Glomerular visceral epithelial cell (primary cell): Measurements from ENCODE around the gene NTF3.
A peak's percentile ranks its signal among the peaks of the same experiment; 100 is the strongest.

Experiments used
- DNase-seq: peaks from one replicate; pipeline ENCODE4 v3.0.0-alpha.2; 2016; ENCODE audit errors: extremely low spot score

The NTF3 gene

GRCh38 chr12:5430641-5431603, 986 bp upstream of the NTF3 start:
- DNase-seq = peak; percentile 31

DNA sequence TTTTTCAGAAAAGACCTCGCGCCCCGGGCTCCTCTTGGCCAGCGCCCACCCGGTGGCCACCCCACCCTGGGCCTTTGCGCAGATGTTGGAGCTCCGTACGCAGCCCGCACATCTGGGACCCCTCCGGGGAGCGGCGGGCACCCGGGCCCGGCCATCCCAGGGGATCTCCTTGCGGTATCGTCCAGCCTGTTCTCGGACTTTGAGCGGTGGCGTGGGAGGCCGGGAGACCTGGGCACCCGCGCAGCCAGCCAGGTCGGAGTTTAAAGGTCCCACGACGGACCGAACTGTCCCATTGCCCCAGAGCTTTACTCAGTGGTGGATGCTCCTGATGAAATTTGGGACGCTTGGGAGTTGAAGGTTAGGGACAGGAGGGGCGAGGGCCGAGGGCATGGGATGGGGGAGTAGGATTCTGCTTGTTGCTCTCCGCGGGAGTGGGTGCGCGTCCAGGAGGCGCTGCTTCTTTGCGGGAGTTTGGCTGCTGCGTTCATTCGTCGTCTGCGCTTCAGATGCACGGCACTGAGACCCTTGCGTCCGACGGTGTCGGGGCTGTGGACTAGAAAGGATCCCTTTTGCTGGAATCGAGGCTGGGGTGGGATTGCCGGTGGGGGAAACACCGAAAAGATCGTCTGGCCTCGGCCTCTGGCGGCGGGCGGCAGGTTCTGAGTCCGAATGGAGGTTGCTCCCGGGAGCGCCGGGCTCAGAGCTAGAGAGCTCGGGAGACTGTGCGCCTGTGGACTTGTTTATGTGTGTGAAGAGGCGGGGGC, 1.4 kb downstream of the NTF3 start:
- DNase-seq = peak; percentile 18

DNA sequence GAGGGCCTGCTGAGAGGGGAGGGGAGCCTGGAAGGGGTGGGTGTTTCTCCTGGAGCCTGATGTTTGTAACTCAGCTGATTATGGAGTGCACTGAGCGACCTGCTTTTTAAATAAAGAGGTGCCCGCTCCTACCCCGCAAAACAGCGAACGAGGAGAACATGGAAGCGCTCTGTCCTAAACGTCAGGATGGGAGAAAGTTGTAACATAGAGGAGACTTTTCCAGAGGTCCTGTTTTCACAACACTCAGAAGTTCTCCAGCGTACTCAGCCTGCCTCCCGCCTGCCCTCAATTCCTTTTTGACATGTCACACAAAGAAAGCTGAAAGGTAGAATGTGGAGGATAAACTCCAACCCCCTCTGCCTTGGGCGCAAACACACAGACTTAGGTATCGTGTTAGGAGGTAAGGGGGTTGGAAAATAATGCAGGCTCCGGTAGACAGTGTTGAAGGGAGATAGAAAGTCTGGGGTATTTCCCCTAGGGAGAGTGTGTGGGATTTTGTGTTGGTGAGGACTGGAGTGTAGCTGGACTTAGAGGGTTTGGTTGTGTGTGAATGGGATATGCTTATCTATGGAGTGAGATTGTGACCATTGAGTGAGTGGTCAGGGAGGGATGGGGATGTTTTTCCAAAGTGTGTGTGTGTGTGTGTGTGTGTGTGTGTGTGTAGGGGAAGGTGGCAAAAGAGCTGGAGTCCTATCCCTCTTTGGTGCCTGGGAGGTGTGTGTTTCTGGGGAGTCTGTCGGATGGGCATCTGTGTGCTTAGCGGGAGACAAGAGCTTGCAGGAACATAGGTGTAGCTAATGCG, 2.1 kb downstream of the NTF3 start:
- DNase-seq = no peak

DNA sequence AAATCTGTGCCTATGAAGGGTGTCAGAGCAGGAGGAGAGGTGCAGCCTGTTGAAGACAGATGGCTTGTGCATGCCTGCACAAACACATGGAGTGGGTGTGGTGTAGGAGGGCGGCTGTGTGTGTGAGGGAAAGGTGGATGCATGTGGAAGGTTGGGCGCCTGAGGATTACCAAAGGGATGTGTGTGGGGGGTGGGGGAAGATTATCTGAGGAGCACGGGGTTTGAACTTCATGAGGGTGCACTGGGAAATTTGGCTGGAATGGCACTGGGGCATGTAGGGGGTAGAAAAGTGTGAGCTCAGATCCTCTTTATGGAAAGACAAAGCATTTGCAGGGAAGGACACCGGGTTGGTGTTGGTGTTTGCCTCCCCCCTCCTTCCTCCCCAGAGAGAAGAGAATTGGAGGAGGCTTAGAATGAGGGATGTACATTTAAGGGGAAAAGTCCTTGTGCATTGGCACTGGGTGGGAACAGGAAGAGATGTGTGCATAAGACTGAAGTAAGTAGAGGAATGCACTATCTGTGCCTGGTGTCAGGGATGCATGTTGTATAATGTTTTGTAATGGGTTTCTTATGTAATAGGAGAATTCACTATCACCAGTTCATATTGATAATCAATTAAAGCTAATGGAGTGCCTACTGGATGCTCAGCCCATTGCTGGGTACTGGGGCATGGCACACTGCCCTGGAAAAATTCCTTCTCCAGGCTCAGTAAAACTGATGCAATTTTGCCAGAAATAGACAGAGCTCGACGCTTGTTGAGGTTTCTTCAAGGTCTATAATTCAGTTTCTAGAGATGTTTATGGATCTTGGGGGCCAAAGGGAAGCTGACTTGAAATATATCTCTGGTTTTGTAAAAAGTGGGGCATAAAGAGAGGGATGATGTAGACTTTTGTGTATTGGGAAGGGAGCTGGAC, 3.0 kb downstream of the NTF3 start:
- DNase-seq = no peak

DNA sequence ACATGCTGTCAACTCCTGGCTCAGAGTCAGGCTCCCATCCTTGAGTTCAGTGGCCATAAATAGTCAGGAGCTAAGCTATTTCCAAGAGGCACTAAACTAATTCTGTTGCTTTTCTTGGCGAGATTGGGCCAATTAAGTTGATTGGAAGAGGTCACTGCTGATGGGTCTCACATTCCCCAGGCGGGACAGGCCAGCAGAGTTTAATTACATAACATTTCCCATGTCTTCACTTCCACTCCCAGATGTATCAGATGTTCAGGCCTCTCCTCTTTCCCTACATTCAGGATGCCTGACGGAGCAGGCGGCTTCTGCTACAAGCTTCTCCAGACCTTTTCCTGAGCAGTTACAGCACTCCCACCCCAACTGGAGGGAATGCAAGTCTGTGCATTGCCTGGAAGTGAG, 5.3 kb downstream of the NTF3 start:
- DNase-seq = no peak

GRCh38 chr12:5437589-5437988, 5.7 kb downstream of the NTF3 start:
- DNase-seq = no peak

DNA sequence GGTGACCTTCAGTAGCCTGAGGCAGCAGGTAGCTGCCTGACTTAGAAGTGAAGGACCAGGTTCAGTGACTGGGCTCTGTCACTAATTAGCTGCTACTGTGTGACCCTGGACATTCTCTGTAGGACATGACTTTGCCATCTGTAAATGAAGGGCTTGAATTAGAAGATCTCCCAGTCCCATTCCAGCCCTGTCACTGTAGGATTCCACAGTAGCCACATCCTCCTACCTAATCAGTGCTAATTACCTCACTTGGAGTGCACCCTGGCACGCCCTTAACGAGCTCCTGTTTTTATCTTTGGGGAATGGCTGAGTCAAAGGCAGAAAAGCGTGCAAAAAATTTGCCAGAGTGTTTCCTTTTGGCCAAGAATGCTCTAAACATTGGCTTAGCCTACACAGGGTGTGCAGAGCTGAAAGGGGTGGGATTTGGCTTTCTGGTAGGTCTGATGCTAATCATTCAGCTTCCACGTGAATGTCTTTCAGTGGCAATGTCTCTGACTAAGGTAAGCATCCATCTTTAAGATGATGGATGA, 6.8 kb downstream of the NTF3 start:
- DNase-seq = peak; percentile 36

DNA sequence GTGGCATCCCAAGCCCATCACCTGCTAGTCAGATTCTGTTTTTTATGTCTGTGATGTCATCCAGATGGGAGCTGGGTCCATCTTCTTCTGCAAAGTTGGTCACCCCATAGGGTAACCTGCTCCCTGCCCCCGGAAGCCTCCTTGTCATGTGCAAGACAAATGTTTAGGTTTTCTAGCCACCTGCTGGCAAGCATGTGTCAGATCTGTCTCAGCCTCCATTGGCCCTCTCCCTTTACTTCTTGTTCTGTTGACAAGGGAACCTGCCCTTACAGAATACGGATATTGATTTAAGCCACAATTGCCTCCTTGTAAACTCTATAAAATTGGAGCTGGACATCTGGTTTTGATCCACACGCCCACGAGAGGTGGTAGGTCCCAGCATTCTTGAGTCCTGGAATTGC, 7.5 kb downstream of the NTF3 start:
- DNase-seq = no peak

DNA sequence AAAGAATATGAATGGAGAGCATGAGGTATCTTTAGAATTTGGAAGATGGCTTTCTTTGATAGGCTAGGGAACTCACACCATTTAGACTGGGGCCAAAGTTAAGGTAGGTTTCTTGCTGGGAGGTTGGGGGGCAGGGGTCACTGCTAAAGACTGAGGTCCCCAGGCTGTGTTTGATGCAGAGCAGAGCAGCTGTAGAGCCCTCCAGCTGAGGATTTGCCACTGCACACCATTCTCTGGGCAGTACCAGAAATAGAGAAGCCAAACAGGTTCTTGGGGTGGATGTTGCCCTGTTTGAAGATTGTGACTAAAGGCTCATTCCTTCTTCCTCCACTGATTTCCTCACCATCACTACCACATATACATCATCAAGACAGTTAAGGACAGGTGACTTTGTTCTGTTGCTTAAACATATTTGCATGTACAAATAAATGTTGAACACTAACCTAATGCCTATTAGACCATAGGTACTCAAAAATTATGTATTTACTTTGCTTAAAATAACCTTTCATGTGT, 7.9 kb downstream of the NTF3 start:
- DNase-seq = no peak

DNA sequence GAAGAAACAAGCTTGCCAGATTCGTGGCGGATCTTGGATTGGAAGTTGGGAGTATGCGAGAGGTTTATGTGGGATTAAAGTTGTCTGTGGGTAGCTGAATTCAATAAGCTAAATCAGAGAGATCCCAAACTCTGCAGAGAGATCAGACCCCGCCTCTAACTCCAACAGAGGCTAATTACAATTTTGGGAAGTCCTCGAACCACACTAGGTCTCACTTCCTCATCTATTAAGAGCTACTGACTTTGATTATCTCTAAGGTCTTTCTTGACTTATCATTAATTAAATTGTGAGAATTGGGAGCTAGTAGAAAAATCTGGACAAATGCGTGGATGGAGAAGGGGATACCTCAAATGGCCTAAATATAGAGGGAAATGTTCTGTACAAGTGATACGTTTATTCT, 9.1 kb downstream of the NTF3 start:
- no peak for DNase-seq

DNA sequence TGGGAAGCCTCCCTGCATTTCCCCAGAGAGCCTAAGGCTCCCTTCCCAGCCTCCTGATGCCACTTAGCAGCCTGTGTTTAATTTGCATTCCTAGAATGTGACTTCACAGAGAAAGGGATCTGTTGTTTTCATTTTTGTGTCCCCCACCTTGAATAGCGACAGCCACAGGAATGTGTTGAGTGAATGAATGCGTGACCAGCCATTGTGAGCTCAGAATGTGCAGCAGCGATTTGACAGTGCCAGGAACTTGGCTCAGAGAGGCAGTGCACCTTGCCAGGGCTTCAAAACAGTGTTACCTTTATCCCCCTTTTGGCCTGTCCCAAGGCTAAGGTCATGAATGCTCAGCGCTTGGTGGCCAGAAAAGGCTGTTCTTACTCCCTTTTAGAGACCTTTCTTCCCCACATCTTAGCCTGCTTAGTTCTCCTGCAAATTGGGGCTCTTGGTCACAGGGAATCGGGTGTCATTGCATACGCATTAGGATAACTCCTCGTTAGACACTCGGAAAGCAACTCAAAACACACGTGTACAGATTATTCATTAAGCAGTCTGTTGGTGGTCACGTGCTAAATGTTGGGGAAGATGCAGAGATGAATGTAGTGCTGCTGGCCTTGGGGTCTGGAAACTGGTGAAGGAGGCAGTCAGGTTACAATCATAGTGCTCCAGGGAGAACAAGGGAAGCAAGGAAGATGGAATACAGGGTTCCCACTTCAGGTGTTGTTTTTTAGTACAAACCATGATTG, 9.8 kb downstream of the NTF3 start:
- peak; percentile 88 for DNase-seq

GRCh38 chr12:5442251-5443006, 10.5 kb downstream of the NTF3 start:
- peak; percentile 70 for DNase-seq

- no peak for DNase-seq
These were observed 12.6 kb downstream of the NTF3 start for GRCh38 chr12:5444520-5444919.

DNA sequence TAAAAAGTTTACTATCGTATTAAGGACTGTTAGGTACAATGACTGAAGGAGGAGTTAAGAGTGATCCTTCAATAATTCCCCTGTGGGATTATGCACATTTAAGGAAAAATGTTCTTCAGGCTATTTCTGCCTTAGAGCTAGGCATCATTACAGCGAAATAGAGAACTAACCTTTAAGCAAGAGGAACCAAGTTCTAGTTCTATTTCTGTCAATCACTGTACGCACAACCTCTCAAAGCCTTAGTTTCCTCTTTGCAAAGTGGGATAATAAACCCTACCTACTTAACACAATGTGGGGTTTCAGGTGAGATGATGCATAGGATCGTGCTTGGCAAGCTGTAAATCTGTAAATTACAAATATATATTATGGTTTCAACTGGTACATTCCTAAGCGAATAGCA, 15.4 kb downstream of the NTF3 start:
- DNase-seq = no peak

DNA sequence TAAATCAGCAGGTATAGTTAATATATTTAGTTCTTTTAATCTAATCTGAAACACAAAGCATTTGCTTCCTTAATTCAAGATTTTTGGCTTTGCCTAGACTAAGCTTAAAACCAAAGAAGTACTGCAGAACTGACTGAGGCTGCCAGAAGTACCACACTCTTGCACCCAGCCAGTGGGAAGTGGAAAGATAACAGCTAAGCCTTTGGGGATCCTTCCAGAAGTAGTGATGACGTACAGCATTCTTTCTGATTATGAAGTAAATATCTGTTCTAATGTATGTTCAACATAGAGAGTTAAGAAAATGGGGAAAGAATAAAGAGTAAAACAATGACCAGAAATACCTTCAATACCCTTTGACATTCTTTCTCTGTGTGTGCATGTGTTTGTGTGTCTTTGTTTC, 19.3 kb downstream of the NTF3 start:
- DNase-seq = no peak

DNA sequence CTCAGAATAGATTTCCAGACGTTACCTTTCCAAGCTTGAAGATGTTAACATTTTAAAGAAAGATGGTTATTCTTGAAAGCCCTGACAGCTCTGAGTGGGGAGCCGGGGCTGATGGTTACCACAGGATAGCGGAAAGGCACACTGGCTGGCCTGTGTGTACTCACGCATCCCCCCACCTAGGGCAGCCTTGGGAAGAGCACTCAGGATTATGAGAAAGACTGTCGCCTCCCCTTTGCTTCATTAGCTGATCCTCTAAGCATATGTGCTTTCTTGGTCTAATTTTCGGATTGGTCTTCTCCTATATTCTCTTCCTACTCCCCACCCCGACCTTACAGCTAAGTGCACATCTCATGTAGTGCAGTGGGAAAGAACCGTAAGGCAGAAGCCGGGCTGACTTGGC, 20.7 kb downstream of the NTF3 start:
- no peak for DNase-seq

- no peak for DNase-seq
These were observed 21.6 kb downstream of the NTF3 start for GRCh38 chr12:5453466-5453865.

GRCh38 chr12:5455045-5455444, 23.1 kb downstream of the NTF3 start:
- no peak for DNase-seq

GRCh38 chr12:5456030-5456429, 24.1 kb downstream of the NTF3 start:
- DNase-seq = no peak
